Measurements from ENCODE around the gene MTO1.

MTO1 gene

DNA sequence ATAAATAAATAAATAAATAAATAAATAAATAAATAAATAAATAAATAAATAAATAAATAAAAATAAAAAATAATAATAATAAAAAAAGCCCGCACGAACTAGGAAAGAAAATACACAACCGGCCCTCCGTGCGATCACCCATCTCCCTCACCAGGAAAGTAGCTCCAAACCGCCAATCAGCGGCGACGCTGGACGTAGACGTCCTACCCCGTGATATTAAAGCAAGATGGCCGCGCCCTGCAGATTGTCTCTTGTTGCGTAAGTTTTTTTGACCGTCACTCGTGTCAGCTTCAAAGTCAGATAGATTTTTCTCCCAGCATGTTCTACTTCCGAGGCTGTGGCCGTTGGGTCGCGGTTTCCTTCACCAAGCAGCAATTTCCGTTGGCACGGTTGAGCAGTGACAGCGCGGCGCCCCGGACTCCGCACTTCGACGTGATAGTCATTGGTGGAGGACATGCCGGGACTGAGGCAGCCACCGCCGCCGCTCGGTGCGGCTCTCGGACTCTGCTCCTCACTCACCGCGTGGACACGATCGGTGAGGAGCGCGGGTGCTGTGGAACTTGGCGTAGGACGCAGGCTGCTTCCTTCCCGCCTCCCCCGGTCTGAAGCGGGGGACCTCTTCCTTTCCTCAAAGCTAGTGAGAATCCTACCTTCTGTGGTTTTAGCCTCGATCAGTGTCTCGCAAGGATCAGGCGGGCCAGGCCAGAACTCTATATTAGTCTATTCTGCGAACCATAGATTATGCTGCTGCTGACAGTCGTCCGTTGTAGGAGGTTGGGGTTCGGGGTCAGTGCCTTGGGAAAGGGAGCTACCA lies at the start of gene MTO1:
MTO1 (plus strand) TSS at position 201 of the 814 bp plus-strand sequence; CDS start at position 319, 118 bp downstream.
- TF ChIP-seq CTCF (IDR thresholded peaks at IDR 0.05; ENCODE audit: insufficient read depth, low read length, poor library complexity, severe bottlenecking): no peak
- Histone ChIP-seq H3K36me3 (ENCODE audit: control insufficient read depth, insufficient read depth, low read length) (peaks cover 1% of the 10 kb centered on the region; the same call in 1 of the 2 replicates), H3K27me3 (replicated peaks; ENCODE audit: control insufficient read depth, insufficient read depth, low read length) (no peaks in the 10 kb centered on the region), H3K4me3 (replicated peaks; ENCODE audit: low read depth, low read length) (peak within 1 kb of the TSS; percentile 72)
- peak; percentile 85 for DNase-seq (ENCODE audit: extremely low read depth, insufficient read length)

GRCh38 chr6:73413102-73413501 lies 48.4 kb upstream of the MTO1 start:
- H3K27me3 ChIP-seq (replicated peaks; ENCODE audit: control insufficient read depth, insufficient read depth, low read length): no peaks in the 10 kb centered on the region

DNA sequence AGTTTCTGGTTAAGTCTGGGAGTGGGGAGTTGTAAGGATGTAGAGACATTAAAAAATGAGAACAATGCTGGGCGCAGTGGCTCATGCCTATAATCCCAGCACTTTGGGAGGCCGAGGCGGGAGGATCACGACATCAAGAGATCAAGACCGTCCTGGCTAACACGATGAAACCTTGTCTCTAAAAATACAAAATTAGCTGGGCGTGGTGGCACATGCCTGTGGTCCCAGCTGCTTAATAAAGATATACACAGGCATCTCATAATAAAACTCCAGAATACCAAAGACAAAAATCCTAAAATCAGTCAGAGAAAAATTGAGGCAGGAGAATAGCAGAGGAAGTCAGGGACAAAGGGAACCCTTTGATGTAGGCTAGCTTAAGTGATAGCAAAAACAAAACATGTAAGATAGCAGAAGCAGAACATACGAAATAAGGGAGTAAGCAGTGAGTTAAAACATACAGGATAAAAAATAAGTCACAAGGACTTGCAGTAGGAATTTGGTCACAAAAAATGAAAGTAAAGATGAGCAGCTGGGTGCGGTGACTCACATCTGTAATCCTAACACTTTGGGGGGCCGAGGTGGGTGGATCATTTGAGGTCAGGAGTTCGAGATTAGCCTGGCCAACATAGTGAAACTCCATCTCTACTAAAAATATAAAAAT lies 43.3 kb upstream of the MTO1 start:
- Histone ChIP-seq H3K27me3 (replicated peaks; ENCODE audit: control insufficient read depth, insufficient read depth, low read length) (no peaks in the 10 kb centered on the region), H3K4me3 (replicated peaks; ENCODE audit: low read depth, low read length) (no peak overlapping the region), H3K36me3 (ENCODE audit: control insufficient read depth, insufficient read depth, low read length) (peaks cover 6% of the 10 kb centered on the region)
- no peak for TF ChIP-seq CTCF (IDR thresholded peaks at IDR 0.05; ENCODE audit: insufficient read depth, low read length, poor library complexity, severe bottlenecking)
- DNase-seq (ENCODE audit: extremely low read depth, insufficient read length): no peak

More at GRCh38 chr6:73413102-73413501, 48.4 kb upstream of the MTO1 start:
- Histone ChIP-seq H3K36me3 (ENCODE audit: control insufficient read depth, insufficient read depth, low read length) (no peaks in the 10 kb centered on the region), H3K4me3 (replicated peaks; ENCODE audit: low read depth, low read length) (no peak overlapping the region)
- no peak for DNase-seq (ENCODE audit: extremely low read depth, insufficient read length)
- TF ChIP-seq CTCF (IDR thresholded peaks at IDR 0.05; ENCODE audit: insufficient read depth, low read length, poor library complexity, severe bottlenecking): no peak

- DNase-seq (ENCODE audit: extremely low read depth, insufficient read length): no peak
- Histone ChIP-seq H3K4me3 (replicated peaks; ENCODE audit: low read depth, low read length) (no peak overlapping the region), H3K36me3 (ENCODE audit: control insufficient read depth, insufficient read depth, low read length) (peaks cover 6% of the 10 kb centered on the region), H3K27me3 (replicated peaks; ENCODE audit: control insufficient read depth, insufficient read depth, low read length) (no peaks in the 10 kb centered on the region)
- TF ChIP-seq CTCF (IDR thresholded peaks at IDR 0.05; ENCODE audit: insufficient read depth, low read length, poor library complexity, severe bottlenecking): no peak
These were observed 40.0 kb upstream of the MTO1 start for GRCh38 chr6:73421534-73421933.

- Histone ChIP-seq H3K27me3 (replicated peaks; ENCODE audit: control insufficient read depth, insufficient read depth, low read length) (no peaks in the 10 kb centered on the region), H3K4me3 (replicated peaks; ENCODE audit: low read depth, low read length) (no peak overlapping the region), H3K36me3 (ENCODE audit: control insufficient read depth, insufficient read depth, low read length) (peaks cover 17% of the 10 kb centered on the region)
- TF ChIP-seq CTCF (IDR thresholded peaks at IDR 0.05; ENCODE audit: insufficient read depth, low read length, poor library complexity, severe bottlenecking): no peak
- no peak for DNase-seq (ENCODE audit: extremely low read depth, insufficient read length)
These were observed 26.3 kb upstream of the MTO1 start for GRCh38 chr6:73435236-73435635.

Measured in GM06990 (cell line).